ENCODE results near the gene PMF1. TPM values are rescaled to one million over a fixed set of nuclear protein-coding genes. Genes with fewer than 3 reads are reported as not detected.

PMF1 gene
- total RNA-seq, 6 experiments from 2014 or later, result 32.7 to 41.0 (median 39.5) TPM

GRCh38 chr1:156238248-156238647 lies 25.4 kb downstream of the PMF1 start:
- peaks cover 6% of the 10 kb centered on the region for H3K27me3 Mint-ChIP-seq (ENCODE audit: insufficient read depth)
- DNase-seq, result no peak
- peaks cover 10% of the 10 kb centered on the region for H3K4me1 Mint-ChIP-seq (ENCODE audit: low read depth)
- no peak overlapping the region for H3K4me3 Mint-ChIP-seq
- no peak for TF ChIP-seq CTCF (IDR thresholded peaks at IDR 0.05)
- H3K27ac Mint-ChIP-seq, result no peak overlapping the region
- no peaks in the 10 kb centered on the region for H3K9me3 Mint-ChIP-seq
- peaks cover 8% of the 10 kb centered on the region; the same call in 1 of the 2 replicates for H3K36me3 Mint-ChIP-seq (ENCODE audit: low read depth)

- Mint-ChIP-seq H3K4me3 (no peak overlapping the region), H3K27ac (no peak overlapping the region), H3K9me3 (no peaks in the 10 kb centered on the region), H3K36me3 (ENCODE audit: low read depth) (peaks cover 8% of the 10 kb centered on the region; the same call in 1 of the 2 replicates), H3K27me3 (ENCODE audit: insufficient read depth) (peaks cover 13% of the 10 kb centered on the region), H3K4me1 (ENCODE audit: low read depth) (no peaks in the 10 kb centered on the region)
- no peak for DNase-seq
- no peak for TF ChIP-seq CTCF (IDR thresholded peaks at IDR 0.05)
Measured at GRCh38 chr1:156241311-156241811, 28.6 kb downstream of the PMF1 start.

GRCh38 chr1:156241926-156242325 lies 29.1 kb downstream of the PMF1 start, which contains the start of gene BGLAP:
Gene BGLAP (plus strand): TSS chr1:156242184. CDS start chr1:156242232, 48 bp downstream.
- TF ChIP-seq CTCF (IDR thresholded peaks at IDR 0.05), result no peak
- Mint-ChIP-seq H3K4me3 (no peak within 1 kb of the TSS), H3K9me3 (no peaks in the 10 kb centered on the region), H3K27ac (no peak within 1 kb of the TSS), H3K36me3 (ENCODE audit: low read depth) (peaks cover 5% of the 10 kb centered on the region; the same call in 1 of the 2 replicates), H3K4me1 (ENCODE audit: low read depth) (no peaks in the 10 kb centered on the region), H3K27me3 (ENCODE audit: insufficient read depth) (peaks cover 13% of the 10 kb centered on the region)
- DNase-seq, result no peak

GRCh38 chr1:156242738-156243137 lies 29.9 kb downstream of the PMF1 start:
- Mint-ChIP-seq H3K27ac (no peak overlapping the region), H3K27me3 (ENCODE audit: insufficient read depth) (peaks cover 13% of the 10 kb centered on the region), H3K4me1 (ENCODE audit: low read depth) (no peaks in the 10 kb centered on the region), H3K4me3 (no peak overlapping the region), H3K36me3 (ENCODE audit: low read depth) (peaks cover 5% of the 10 kb centered on the region; the same call in 1 of the 2 replicates), H3K9me3 (no peaks in the 10 kb centered on the region)
- no peak for TF ChIP-seq CTCF (IDR thresholded peaks at IDR 0.05)
- no peak for DNase-seq

GRCh38 chr1:156244126-156244525 lies 31.3 kb downstream of the PMF1 start:
- Mint-ChIP-seq H3K27me3 (ENCODE audit: insufficient read depth) (peaks cover 13% of the 10 kb centered on the region), H3K4me3 (no peak overlapping the region), H3K9me3 (no peaks in the 10 kb centered on the region), H3K36me3 (ENCODE audit: low read depth) (peaks cover 5% of the 10 kb centered on the region; the same call in 1 of the 2 replicates), H3K27ac (no peak overlapping the region), H3K4me1 (ENCODE audit: low read depth) (no peaks in the 10 kb centered on the region)
- DNase-seq, result no peak
- TF ChIP-seq CTCF (IDR thresholded peaks at IDR 0.05), result no peak

Data from HFFc6 (cell line).